Measurements from ENCODE around the gene BACH2.

DNA sequence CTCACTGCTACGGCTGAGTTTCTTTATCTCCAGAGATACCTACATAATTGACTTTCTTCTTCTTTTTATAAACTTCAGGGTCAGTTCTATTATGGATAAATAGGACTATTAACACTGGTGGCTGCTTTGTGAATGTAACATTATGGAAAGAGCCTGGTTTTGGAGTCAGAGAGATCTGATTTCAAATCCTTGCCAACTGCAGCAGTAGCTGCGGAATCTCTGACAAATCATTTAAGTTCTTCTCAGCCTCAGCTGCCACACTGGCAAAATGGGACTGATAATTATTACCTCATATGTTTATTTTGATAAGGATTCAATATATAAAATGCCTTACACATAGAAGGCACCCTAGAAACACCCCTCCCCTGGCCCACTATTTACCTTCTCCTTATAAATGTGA lies 160.5 kb downstream of the BACH2 start:
- no peak for TF ChIP-seq CTCF (IDR thresholded peaks at IDR 0.05)
- TF ChIP-seq POLR2AphosphoS5 (IDR thresholded peaks at IDR 0.05) = no peak
